Activated gamma-delta T cell (primary cell): Measurements from ENCODE around the gene CD99L2.

Experiments used
- DNase-seq: peaks from one replicate; lab custom pipeline; 2025; lab: John Stamatoyannopoulos, UW
- total RNA-seq, 2 donors: gene quantifications; one replicate each; lab custom pipeline; 2026; lab: John Stamatoyannopoulos, UW

Gene CD99L2, protein sequence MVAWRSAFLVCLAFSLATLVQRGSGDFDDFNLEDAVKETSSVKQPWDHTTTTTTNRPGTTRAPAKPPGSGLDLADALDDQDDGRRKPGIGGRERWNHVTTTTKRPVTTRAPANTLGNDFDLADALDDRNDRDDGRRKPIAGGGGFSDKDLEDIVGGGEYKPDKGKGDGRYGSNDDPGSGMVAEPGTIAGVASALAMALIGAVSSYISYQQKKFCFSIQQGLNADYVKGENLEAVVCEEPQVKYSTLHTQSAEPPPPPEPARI
- 32.6 to 37.2 reads per million in 2 donors for total RNA-seq

DNA sequence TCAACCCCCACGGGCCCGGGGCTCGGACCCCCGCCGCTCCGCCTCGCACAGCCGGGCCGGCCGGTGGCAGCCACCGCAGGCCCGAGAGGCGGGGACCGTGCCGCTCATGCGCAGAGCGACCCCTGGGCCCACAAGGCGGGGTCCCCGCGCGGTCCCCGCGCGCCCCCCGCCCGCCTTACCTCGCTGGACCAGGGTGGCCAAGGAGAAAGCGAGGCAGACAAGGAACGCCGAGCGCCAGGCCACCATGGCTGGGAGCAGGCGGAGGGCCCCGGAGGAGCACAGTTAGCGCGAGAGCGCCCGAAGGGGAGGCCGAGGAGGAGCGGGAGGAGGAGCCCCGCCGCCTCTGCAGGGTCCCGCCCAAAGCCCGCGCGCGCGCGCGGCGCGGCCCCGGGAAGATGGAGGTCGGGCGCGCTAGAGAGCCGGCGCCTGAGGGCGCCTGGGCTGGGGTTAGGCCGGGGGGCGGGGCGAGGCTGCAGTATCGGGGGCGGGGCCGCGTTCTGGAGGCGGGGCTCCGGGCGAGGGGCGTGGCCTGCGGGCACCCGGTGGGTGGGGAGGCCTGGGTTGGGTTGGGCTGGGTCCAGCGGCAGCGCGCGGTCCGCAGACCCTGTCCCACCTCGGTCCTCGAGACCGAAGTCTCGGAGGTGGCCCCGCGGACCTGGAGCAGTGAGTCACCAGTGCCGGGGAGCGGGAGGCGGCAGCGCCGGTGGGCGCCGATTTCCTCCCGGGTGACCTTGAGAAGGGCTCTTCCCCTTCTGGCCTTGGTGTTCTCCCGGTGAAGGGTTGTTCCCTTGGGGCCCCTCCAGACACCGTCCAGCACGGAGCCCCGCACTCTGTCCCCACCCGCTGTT lies at the start of gene CD99L2:
CD99L2 (minus strand) TSS at position 326 of the 848 bp plus-strand sequence; CDS start at position 246, 80 bp downstream.
- peak; percentile 85 for DNase-seq

DNA sequence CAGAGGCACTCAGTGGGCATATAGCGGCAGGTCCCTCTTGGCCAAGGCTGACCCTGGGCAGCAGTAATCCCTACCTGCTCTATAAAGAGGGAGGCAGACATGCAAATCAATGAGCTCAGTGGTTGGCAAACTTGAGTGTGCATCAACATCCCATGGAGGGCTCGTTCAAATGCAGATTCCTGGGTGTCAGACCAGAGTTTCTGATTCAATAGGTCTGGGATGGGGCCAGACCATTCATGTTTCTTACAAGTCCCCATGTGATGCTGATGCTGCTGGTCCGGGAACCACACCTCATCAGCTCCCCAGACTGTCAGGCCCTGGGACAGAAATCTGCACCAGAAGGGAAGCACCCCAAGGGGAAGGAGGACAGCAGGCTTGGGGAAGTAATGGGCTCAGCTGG lies 45.8 kb upstream of the CD99L2 start:
- DNase-seq = no peak

DNA sequence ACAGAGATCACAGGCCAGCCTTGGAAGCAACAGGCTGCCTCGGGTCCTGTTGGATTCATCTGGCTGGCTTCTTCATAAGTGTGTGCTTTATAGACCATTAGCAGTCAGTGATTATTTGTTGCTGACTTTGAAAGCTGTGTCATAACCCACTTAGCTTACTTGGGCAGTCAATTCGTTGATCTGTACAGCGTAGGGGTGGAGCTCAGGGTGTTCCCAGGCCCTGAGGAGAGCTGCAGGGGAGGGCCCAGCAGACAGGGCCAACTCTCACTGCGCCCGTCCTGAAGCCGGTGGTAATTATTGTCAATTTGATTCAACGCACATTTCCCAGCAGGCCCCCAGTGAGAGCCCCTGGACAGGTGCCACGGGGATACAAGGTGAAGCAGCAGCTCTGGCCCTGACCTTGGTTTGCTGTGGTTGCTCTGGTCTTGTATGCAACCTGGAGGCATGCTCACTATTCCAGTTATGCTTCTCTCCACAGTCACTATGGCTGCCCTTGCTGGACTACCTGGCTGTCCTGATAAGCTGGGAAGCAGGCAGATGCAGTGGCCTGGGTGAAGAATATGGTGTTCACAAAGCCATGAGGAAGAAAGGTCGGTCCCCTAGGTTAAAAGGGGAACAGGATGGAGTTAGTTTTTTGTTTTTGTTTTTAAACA lies 44.6 kb upstream of the CD99L2 start:
- no peak for DNase-seq

- DNase-seq = no peak
Observed at GRCh38 chrX:150941580-150941979, 43.1 kb upstream of the CD99L2 start.

- no peak for DNase-seq
Observed at GRCh38 chrX:150940844-150941495, 42.5 kb upstream of the CD99L2 start.

DNA sequence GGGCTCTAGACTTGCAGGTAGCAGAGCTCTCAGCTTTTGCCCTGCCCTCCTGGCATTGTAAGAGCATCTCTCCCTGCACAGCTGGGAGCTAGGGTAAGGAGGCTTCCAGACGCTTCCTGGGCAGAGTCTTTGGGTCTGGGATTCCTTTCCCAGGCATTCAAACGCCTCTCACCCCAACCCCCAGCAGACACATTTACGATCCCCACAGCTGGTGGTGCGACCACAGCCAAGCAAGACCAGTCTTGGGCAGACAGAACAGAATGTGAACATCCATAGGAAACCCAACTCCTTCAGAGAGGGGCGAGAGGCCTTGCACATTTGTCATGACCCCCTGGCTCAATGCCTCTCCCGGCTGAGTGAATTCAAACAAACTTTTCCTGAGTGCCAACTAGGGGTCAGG lies 38.1 kb upstream of the CD99L2 start:
- no peak for DNase-seq

DNA sequence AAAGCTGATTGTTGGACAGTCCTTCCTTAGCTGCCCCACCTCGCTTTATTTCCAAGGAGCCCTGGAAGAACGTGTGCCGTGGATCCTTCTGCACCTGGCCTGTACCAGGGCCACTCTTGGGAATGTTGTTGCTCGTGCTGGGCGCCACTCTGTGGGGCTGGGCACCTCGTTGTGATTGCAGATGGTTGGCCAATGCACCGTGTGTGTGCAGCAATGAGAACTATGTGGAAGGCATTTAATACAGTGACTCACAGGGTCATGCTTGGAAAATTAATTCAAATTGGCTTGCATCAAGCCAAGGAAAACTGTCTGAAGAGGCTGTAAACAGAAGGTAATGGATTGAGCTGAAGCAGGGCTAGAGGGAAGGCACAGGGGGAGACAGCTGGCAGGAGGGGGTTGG lies 37.0 kb upstream of the CD99L2 start:
- DNase-seq = no peak

DNA sequence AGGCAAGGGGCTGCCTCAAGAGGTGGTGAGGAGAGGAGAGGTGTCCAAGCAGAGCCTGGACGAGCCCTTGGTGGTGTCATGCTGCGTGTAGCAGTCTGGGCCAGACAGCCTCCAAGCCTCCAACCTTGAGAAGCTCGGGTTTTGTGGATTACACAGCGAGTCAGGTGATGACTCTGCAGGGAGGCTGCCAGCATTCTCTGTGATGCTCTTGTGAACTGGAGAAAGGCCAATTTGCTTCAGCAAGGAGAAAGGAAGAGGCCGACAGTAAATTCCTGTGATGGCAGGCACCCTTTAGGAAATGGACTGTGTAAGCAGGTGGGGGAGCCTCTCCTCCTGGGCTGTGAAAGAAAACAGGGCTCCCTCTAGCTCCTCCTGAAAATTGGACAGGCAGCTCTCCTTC lies 36.0 kb upstream of the CD99L2 start:
- DNase-seq = no peak

DNA sequence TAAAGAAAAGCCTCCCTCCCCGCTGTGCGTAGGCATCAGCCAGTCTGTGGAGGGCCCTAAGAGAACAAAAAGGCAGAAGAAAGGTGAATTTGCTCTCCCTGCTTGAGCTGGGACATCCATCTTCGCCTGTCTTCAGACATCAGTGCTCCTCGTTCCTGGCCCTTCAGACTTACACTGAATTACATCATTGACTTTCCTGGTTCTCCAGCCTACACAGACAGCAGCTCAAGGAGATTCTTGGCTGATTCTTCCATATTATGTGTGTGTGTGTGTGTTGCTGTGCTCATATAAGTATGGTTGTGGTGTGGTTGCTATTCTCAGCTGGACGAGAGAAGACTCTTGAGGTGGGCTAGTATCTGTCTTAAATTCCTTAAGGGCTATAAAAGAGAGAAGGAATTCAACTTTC lies 35.5 kb upstream of the CD99L2 start:
- no peak for DNase-seq

DNA sequence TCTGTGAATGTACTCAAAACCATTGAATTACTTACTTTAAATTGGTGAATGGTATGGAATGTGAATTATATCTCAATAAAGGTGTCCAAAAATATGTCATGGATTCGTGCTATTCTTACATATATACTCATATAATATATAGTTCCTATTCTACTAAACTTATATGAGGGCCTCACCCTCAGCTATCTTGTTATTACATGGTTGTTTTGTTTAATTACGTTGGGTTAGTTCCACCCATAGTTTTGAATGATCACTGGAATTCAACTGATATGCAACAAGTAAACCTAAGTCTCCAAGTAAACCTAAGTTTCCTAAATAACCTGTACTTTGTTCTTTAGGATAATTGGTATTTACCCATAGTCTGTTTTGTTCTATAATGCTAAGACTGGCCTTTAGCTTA lies 30.6 kb upstream of the CD99L2 start:
- no peak for DNase-seq

GRCh38 chrX:150926791-150927190 lies 28.3 kb upstream of the CD99L2 start:
- DNase-seq = no peak

GRCh38 chrX:150926304-150926703 lies 27.8 kb upstream of the CD99L2 start:
- DNase-seq = no peak

DNA sequence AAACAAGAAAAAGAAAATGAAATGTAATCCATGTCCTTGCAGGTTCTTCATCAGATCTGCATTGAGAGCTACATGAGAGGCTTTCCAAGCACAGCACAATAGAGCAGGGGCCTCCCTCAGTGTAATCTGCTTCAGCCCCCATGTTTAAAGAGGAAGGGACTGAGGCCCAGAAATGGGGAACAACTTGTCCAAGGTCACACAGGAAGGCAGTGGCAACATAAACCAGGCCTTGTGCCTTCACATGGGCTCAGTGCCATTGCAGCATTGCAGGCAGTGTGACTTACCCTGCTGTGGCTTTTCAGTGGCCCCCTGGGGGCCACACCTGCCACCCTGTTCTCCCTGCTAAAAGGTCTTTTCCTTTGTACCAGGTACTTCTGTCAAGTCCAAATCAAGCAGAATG lies 20.9 kb upstream of the CD99L2 start:
- DNase-seq = no peak

DNA sequence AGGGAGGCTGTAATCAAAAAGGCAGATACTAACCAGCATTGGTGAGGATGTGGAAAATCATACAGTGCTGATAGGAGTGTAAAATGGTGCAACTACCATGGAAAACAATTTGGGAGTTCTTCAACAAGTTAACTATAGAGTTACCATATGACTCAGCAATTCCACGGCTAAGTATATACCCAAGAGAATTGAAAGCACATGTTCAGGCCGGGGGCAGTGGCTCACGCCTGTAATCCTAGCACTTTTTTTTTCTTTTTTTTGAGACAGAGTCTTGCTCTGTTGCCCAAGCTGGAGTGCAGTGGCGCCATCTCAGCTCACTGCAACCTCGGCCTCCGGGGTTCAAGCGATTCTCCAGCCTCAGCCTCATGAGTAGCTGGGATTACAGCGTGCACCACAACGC lies 15.0 kb upstream of the CD99L2 start:
- DNase-seq = no peak

DNA sequence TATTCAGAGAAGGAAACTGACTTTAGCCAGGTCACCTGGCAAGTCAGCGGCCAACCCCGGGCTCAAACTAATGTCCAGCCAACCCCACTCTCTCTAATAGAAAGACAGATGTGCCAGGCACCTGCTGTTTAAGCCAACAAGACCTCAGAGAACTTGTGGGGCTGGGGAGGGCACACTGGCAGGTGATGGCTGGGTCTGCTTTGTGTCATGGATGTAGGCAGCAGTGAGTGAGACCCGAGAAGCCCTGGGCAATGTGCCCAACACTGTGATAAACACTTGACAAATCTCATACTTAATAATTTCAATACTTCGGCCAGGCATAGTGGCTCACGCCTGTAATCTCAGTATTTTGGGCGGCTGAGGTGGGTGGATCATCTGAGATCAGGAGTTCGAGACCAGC lies 9.0 kb upstream of the CD99L2 start:
- no peak for DNase-seq

DNA sequence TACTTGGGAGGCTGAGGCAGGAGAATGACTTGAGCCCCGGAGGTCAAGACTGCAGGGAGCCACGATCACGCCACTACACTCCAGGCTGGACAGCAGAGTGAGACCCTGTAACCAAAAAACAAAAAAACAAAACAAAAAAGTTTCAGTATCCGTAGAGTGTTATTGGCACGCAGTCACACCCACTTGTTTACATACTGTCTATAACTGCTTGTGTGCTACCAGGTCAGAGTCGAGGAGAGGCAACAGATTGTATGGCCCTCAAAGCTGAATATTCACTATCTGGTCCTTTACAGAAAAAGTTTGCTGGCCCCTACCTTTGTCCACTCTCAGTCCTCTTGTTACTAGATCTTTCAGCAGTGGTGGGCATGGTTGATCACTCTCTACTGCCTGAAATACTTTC lies 8.2 kb upstream of the CD99L2 start:
- DNase-seq = no peak

GRCh38 chrX:150905293-150905692 lies 6.8 kb upstream of the CD99L2 start:
- DNase-seq = no peak

GRCh38 chrX:150903110-150903508 lies 4.6 kb upstream of the CD99L2 start:
- no peak for DNase-seq

- no peak for DNase-seq
Observed at GRCh38 chrX:150902434-150903109, 4.1 kb upstream of the CD99L2 start.

- DNase-seq = peak; percentile 17
Observed at GRCh38 chrX:150899191-150899757, 806 bp upstream of the CD99L2 start.
